GM15510 (cell line): ENCODE results near the gene SMIM30.

Source experiments
- POLR2A ChIP-seq: IDR thresholded peaks from 3 replicates; pipeline ENCODE4 v1.6.1; 2011; ENCODE audit warnings: borderline replicate concordance; ENCODE audit not compliant: insufficient read length; ENCODE audit errors: extremely low read depth

Gene SMIM30

GRCh38 chr7:113118074-113118959 is at the start of gene SMIM30:
Gene SMIM30, minus strand, starts transcription at chr7:113118554. Its CDS starts 976 bp downstream, at chr7:113117578.
- peak; percentile 62 for TF ChIP-seq POLR2A

GRCh38 chr7:113161050-113161449 is 42.7 kb upstream of the SMIM30 start:
- TF ChIP-seq POLR2A = no peak

- no peak for TF ChIP-seq POLR2A
Observed at GRCh38 chr7:113159746-113160339, 41.5 kb upstream of the SMIM30 start.

GRCh38 chr7:113158756-113159155 is 40.4 kb upstream of the SMIM30 start:
- no peak for TF ChIP-seq POLR2A

GRCh38 chr7:113154117-113154516 is 35.8 kb upstream of the SMIM30 start:
- no peak for TF ChIP-seq POLR2A

- TF ChIP-seq POLR2A = no peak
Observed at GRCh38 chr7:113144817-113145216, 26.5 kb upstream of the SMIM30 start.

- no peak for TF ChIP-seq POLR2A
Observed at GRCh38 chr7:113143486-113144257, 25.3 kb upstream of the SMIM30 start.

GRCh38 chr7:113142385-113143119 is 24.2 kb upstream of the SMIM30 start:
- TF ChIP-seq POLR2A = no peak

GRCh38 chr7:113141803-113142202 is 23.4 kb upstream of the SMIM30 start:
- TF ChIP-seq POLR2A = no peak

- no peak for TF ChIP-seq POLR2A
Observed at GRCh38 chr7:113140956-113141355, 22.6 kb upstream of the SMIM30 start.

- TF ChIP-seq POLR2A = no peak
Observed at GRCh38 chr7:113137241-113137640, 18.9 kb upstream of the SMIM30 start.

GRCh38 chr7:113134025-113134424 is 15.7 kb upstream of the SMIM30 start:
- TF ChIP-seq POLR2A = no peak

- TF ChIP-seq POLR2A = no peak
Observed at GRCh38 chr7:113131367-113131766, 13.0 kb upstream of the SMIM30 start.

- no peak for TF ChIP-seq POLR2A
Observed at GRCh38 chr7:113128031-113128430, 9.7 kb upstream of the SMIM30 start.

- no peak for TF ChIP-seq POLR2A
Observed at GRCh38 chr7:113125728-113126127, 7.4 kb upstream of the SMIM30 start.

GRCh38 chr7:113122744-113123143 is 4.4 kb upstream of the SMIM30 start:
- TF ChIP-seq POLR2A = no peak

- TF ChIP-seq POLR2A = no peak
Observed at GRCh38 chr7:113120647-113121046, 2.3 kb upstream of the SMIM30 start.
